Astrocyte of the spinal cord (primary cell): ENCODE measurements around the gene EXOC4.

Experiments used
- DNase-seq: peaks from one replicate; pipeline ENCODE4 v3.0.0; 2011; ENCODE audit warnings: low read depth, low spot score
- H3K4me3 ChIP-seq: 2 replicates; pipeline ENCODE4 v1.5.1; 2011; ENCODE audit warnings: low read depth, mild to moderate bottlenecking, low read length, moderate library complexity
- CTCF ChIP-seq: IDR thresholded peaks from 2 replicates; pipeline ENCODE4 v1.5.1; 2012; ENCODE audit warnings: low read depth, mild to moderate bottlenecking, low read length, inconsistent platforms
- in situ Hi-C: cut with HindIII; loops from 2 replicates; pipeline ENCODE4 v1.10.0; 2017; ENCODE audit warnings: low sequenced_read_pairs

Gene EXOC4

GRCh38 chr7:133253519-133253875, 619 bp downstream of the EXOC4 start:
- no peak for DNase-seq
- peak overlapping the region; percentile 94 for H3K4me3 ChIP-seq
- in situ Hi-C loops = no loop called here
- TF ChIP-seq CTCF = no peak

GRCh38 chr7:133255486-133255885, 2.6 kb downstream of the EXOC4 start:
- in situ Hi-C loops = no loop called here
- no peak overlapping the region for H3K4me3 ChIP-seq
- no peak for TF ChIP-seq CTCF
- no peak for DNase-seq

- no peak overlapping the region for H3K4me3 ChIP-seq
- TF ChIP-seq CTCF = no peak
- in situ Hi-C loops = no loop called here
- no peak for DNase-seq
Observed at GRCh38 chr7:133258174-133258573, 5.3 kb downstream of the EXOC4 start.

- no peak for DNase-seq
- in situ Hi-C loops = no loop called here
- H3K4me3 ChIP-seq = no peak overlapping the region
- no peak for TF ChIP-seq CTCF
Observed at GRCh38 chr7:133265821-133266220, 12.9 kb downstream of the EXOC4 start.

GRCh38 chr7:133268355-133268754, 15.5 kb downstream of the EXOC4 start:
- no peak overlapping the region for H3K4me3 ChIP-seq
- DNase-seq = no peak
- in situ Hi-C loops = no loop called here
- no peak for TF ChIP-seq CTCF

GRCh38 chr7:133272336-133272735, 19.5 kb downstream of the EXOC4 start:
- no peak for TF ChIP-seq CTCF
- no peak for DNase-seq
- H3K4me3 ChIP-seq = no peak overlapping the region
- in situ Hi-C loops = no loop called here

- DNase-seq = no peak
- TF ChIP-seq CTCF = no peak
- H3K4me3 ChIP-seq = no peak overlapping the region
- in situ Hi-C loops = no loop called here
Observed at GRCh38 chr7:133273227-133273626, 20.3 kb downstream of the EXOC4 start.
